T-cell (primary cell): ENCODE data around the gene PLEKHH1. TPM values are rescaled to one million over a fixed set of nuclear protein-coding genes. Genes with fewer than 3 reads are reported as not detected.

Experiments
- ATAC-seq, 4 experiments: fragments of 200-7000 bp in 3 of 4; fragments of 150-1000 bp in 1 of 4; cut with Tn5 transposase; replicated peaks in 1 of 4; 1 replicate in 3 of 4; 2 replicates in 1 of 4; pipeline ENCODE4 v1.10.0; 2021; ENCODE audit warnings: moderate library complexity in 3 of 4, mild to moderate bottlenecking in 2 of 4, moderate number of reproducible peaks in 1 of 4
- CTCF ChIA-PET, 2 donors: fragments of 300-600 bp; sonication (Branson Sonifier 250); formaldehyde crosslinking; loops; one replicate each; lab custom pipeline; 2022; ENCODE audit warnings: antibody characterized with exemption in 2 of 2; lab: Charles Lee
- POLR2A ChIA-PET, 2 donors: fragments of 300-600 bp; sonication (Branson Sonifier 250); formaldehyde crosslinking; loops; one replicate each; lab custom pipeline; 2022; ENCODE audit warnings: antibody characterized with exemption in 2 of 2; lab: Charles Lee
- DNase-seq, 35 experiments: peaks; one replicate each; pipeline versions ENCODE4 v3.0.0 to v3.0.0-alpha.2; 2013 to 2023
- H3K27ac ChIP-seq: one replicate; pipeline ENCODE4 v1.5.1; 2013; ENCODE audit warnings: low read length
- H3K27me3 ChIP-seq, 2 experiments: replicated peaks in 1 of 2; 1 replicate in 1 of 2; 2 replicates in 1 of 2; pipeline versions ENCODE4 v1.6.1 to v1.7.0; 2013; ENCODE audit warnings: low read length in 1 of 2, mixed read lengths in 1 of 2; ENCODE audit not compliant: control insufficient read depth in 2 of 2, insufficient read depth in 2 of 2; ENCODE audit errors: extremely low read depth in 1 of 2
- H3K36me3 ChIP-seq, 2 donors: 1 replicate in 1 of 2; 2 replicates in 1 of 2; pipeline versions ENCODE4 v1.6.1 to v1.7.0; 2013; ENCODE audit warnings: low read length in 1 of 2; ENCODE audit not compliant: control insufficient read depth in 2 of 2, insufficient read depth in 1 of 2; ENCODE audit errors: extremely low read depth in 1 of 2
- H3K4me1 ChIP-seq, 2 experiments: 1 replicate in 1 of 2; 2 replicates in 1 of 2; pipeline versions ENCODE4 v1.6.1 to v1.7.0; 2013; ENCODE audit warnings: low read length in 2 of 2, mixed read lengths in 1 of 2; ENCODE audit not compliant: insufficient read depth in 2 of 2, control insufficient read depth in 1 of 2; ENCODE audit errors: extremely low read depth in 1 of 2
- H3K4me3 ChIP-seq, 2 donors: 1 replicate in 1 of 2; 2 replicates in 1 of 2; pipeline versions ENCODE4 v1.5.1 to v1.7.0; 2013; ENCODE audit warnings: mild to moderate bottlenecking in 2 of 2, low read length in 1 of 2, moderate library complexity in 1 of 2; ENCODE audit not compliant: control insufficient read depth in 1 of 2; ENCODE audit errors: extremely low read depth in 1 of 2
- H3K9me3 ChIP-seq: 2 replicates; pipeline ENCODE4 v1.7.0; 2013
- H3K27ac Mint-ChIP-seq, 2 donors: one replicate each; pipeline ENCODE4 v1.8.0; 2020 to 2021; ENCODE audit warnings: mild to moderate bottlenecking in 2 of 2, mixed read lengths in 2 of 2
- H3K27me3 Mint-ChIP-seq, 2 donors: one replicate each; pipeline ENCODE4 v1.8.0; 2021 to 2022; ENCODE audit warnings: mixed read lengths in 2 of 2
- H3K36me3 Mint-ChIP-seq: one replicate; pipeline ENCODE4 v1.8.0; 2021; ENCODE audit warnings: mixed read lengths
- H3K4me1 Mint-ChIP-seq, 3 donors: one replicate each; pipeline ENCODE4 v1.8.0; 2020 to 2022; ENCODE audit warnings: mixed read lengths in 3 of 3, mild to moderate bottlenecking in 1 of 3
- H3K4me3 Mint-ChIP-seq, 3 donors: one replicate each; pipeline ENCODE4 v1.8.0; 2020 to 2022; ENCODE audit warnings: mild to moderate bottlenecking in 3 of 3, mixed read lengths in 3 of 3, moderate library complexity in 3 of 3
- H3K9me3 Mint-ChIP-seq, 3 donors: one replicate each; pipeline ENCODE4 v1.8.0; 2020 to 2022; ENCODE audit warnings: mixed read lengths in 3 of 3
- WGBS: methylation state at CpG from one replicate; pipeline ENCODE4 v1.1.5; 2013; ENCODE audit warnings: missing lambda C conversion rate; ENCODE audit not compliant: insufficient coverage; 5-methylcytosine and 5-hydroxymethylcytosine counted together
- total RNA-seq, 35 experiments: library from RNA in 6 of 35; stranded (reverse) in 6 of 35; fragments of 120-200 nt in 1 of 35; gene quantifications; one replicate each; pipeline versions ENCODE4 v1.2.1 to v1.2.4 and lab custom pipeline; 2013 to 2026

The PLEKHH1 gene
- total RNA-seq, 5 donors from 2014 or later (not counting 1 experiment from before 2014, with no cell fraction given): 0.20 to 1.0 (median 0.58) TPM

DNA sequence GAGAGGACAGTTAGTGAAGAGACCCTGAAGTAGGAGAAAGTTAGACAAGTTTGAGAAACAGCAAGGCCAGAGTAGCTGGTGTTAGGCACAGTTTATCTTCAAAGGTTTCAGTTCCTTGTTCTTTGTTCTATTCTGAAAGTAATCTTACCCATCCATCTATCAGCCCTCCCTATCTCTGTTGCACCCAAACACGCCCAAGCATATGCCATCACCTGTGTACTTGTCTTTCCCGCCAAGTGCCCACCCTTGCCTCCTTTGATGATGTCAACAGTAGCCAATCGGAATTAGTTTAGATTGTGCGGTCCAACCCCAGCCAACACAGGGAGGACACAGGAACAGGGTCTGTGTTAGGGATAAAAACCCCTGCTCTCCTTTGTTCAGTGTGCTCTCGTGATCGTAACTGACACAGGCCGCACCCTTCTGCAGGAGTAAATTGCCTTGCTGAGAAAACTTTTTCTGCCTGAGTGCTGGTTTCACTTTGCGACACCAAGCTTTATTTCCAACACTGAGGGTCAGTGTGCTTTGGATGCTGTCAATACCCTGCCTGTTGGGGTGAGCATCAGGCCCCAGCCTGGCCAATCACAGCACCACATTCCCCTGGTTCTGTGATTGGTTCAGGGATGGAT is 39.9 kb upstream of the PLEKHH1 start:
- peaks cover 9% of the 10 kb centered on the region for H3K36me3 Mint-ChIP-seq
- no peak for DNase-seq
- Histone ChIP-seq H3K9me3 (no peaks in the 10 kb centered on the region), H3K4me1 (peaks cover 15 to 20% of the 10 kb centered on the region in 2 experiments), H3K36me3 (no peaks in the 10 kb centered on the region), H3K27me3 (no peaks in the 10 kb centered on the region), H3K27ac (no peak overlapping the region), H3K4me3 (no peak overlapping the region)
- peaks cover 1 to 15% (median 7%) of the 10 kb centered on the region in 3 donors for H3K9me3 Mint-ChIP-seq
- ChIA-PET POLR2A (no interaction called here), CTCF (no interaction called here)
- peak overlapping the region; percentile 16 to 74 for H3K27ac Mint-ChIP-seq
- H3K27me3 Mint-ChIP-seq: no peaks in the 10 kb centered on the region
- no peak overlapping the region for H3K4me3 Mint-ChIP-seq
- 96% methylated on average over 5 of the region's 8 CpGs for WGBS
- H3K4me1 Mint-ChIP-seq: peaks cover 39 to 51% (median 49%) of the 10 kb centered on the region in 3 donors
- ATAC-seq: no peak

DNA sequence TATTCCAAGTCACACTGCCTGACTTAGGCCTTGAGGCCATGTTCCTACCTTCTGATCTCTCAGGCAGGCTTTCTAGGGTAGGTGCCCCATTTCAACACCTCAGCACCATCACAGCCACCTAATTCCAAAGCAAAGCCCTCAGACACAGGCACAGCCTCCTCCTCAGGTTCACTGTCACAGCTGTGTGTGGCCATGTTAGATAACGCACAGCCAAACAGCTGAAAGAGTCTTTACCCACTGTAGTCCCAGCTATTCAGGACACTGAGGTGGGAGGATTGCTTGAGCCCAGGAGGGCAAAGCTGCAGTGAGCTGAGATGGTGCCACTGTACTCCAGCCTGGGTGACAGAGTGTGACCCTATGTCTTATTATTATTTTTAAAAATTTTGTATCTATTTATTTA is 37.3 kb upstream of the PLEKHH1 start:
- ChIA-PET CTCF (no interaction called here), POLR2A (no interaction called here)
- Histone ChIP-seq H3K27me3 (no peaks in the 10 kb centered on the region), H3K4me1 (peaks cover 3 to 11% of the 10 kb centered on the region in 2 experiments), H3K36me3 (no peaks in the 10 kb centered on the region), H3K27ac (no peak overlapping the region), H3K9me3 (no peaks in the 10 kb centered on the region), H3K4me3 (no peak overlapping the region)
- no CpG with 5 or more reads among the region's 1 CpG for WGBS
- H3K36me3 Mint-ChIP-seq: peaks cover 12% of the 10 kb centered on the region
- DNase-seq (no peak), ATAC-seq (no peak)
- H3K9me3 Mint-ChIP-seq: peaks cover 1 to 15% (median 7%) of the 10 kb centered on the region in 3 donors
- no peak overlapping the region for H3K27ac Mint-ChIP-seq
- H3K27me3 Mint-ChIP-seq: no peaks in the 10 kb centered on the region
- H3K4me3 Mint-ChIP-seq: no peak overlapping the region
- H3K4me1 Mint-ChIP-seq: peaks cover 17 to 30% (median 29%) of the 10 kb centered on the region in 3 donors

DNA sequence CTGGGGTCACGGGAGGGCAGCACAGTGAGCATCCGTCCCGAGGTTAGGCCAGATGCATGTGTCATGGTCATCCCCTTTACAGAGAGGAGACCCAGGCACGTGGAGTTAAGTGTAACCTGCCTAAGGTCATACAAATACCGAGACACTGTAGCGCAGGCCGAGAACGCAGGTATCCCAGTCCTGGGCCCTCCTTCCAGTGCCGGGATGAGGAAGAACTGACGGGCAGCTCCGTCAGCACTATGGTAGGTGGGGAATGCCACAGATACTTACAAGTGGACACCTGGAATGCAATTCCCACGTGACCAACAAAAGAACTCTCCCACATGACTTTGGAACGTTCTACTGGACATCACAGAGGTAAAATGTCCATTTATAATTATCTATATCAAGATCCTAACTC is 35.9 kb upstream of the PLEKHH1 start:
- no peaks in the 10 kb centered on the region for H3K27me3 Mint-ChIP-seq
- H3K27me3 ChIP-seq: no peaks in the 10 kb centered on the region
- H3K4me1 ChIP-seq: peaks cover 3 to 11% of the 10 kb centered on the region in 2 experiments
- no peak overlapping the region for H3K27ac ChIP-seq
- H3K4me3 ChIP-seq: no peak overlapping the region
- peaks cover 15 to 21% (median 20%) of the 10 kb centered on the region in 3 donors for H3K4me1 Mint-ChIP-seq
- H3K27ac Mint-ChIP-seq: no peak overlapping the region
- ChIA-PET CTCF (interaction anchor here in 1 of 2 donors (0.5 kb wide), 1 partner anchor 203 kb away, joined by 4 read pairs; no protein-coding TSS in a partner anchor), POLR2A (no interaction called here)
- H3K9me3 Mint-ChIP-seq: peaks cover 1 to 15% (median 7%) of the 10 kb centered on the region in 3 donors
- DNase-seq (no peak), ATAC-seq (no peak)
- peaks cover 12% of the 10 kb centered on the region for H3K36me3 Mint-ChIP-seq
- 90% methylated on average over 9 of the region's 13 CpGs for WGBS
- H3K9me3 ChIP-seq: no peaks in the 10 kb centered on the region
- H3K4me3 Mint-ChIP-seq: no peak overlapping the region
- H3K36me3 ChIP-seq: no peaks in the 10 kb centered on the region

DNA sequence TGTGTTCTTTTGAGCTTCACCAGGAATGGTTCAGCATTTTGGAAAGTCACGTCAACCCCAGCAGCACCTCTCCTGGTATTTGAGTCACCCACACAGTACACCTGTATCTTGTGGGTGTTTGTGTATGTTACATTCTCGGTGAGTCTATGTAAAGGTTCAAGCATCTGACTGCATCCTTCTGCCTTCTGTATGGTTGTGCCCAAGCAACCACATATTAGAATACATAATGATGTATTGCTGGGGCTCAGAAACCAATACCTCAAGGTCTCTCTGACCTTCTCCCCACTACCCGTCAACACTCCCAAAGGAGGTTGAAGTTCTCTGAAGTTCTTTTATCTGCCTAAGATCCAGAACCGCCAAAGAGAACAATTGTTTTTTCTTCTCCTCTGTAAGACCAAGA is 35.4 kb upstream of the PLEKHH1 start:
- H3K4me1 Mint-ChIP-seq: peaks cover 15 to 17% (median 17%) of the 10 kb centered on the region in 3 donors
- peaks cover 10% of the 10 kb centered on the region for H3K36me3 Mint-ChIP-seq
- Histone ChIP-seq H3K36me3 (no peaks in the 10 kb centered on the region), H3K27ac (no peak overlapping the region), H3K4me3 (no peak overlapping the region), H3K9me3 (no peaks in the 10 kb centered on the region), H3K27me3 (no peaks in the 10 kb centered on the region), H3K4me1 (peaks cover 3 to 11% of the 10 kb centered on the region in 2 experiments)
- CTCF ChIA-PET: no interaction called here
- DNase-seq (no peak), ATAC-seq (peak in 1 of 4 experiments; percentile 64)
- POLR2A ChIA-PET: no interaction called here
- WGBS: 22% methylated on average over 2 of the region's 4 CpGs
- H3K27ac Mint-ChIP-seq: peak overlapping the region in 1 of 2 donors; percentile 65
- H3K9me3 Mint-ChIP-seq: peaks cover 1 to 13% (median 5%) of the 10 kb centered on the region in 3 donors
- peak overlapping the region in 1 of 3 donors; percentile 27 for H3K4me3 Mint-ChIP-seq
- H3K27me3 Mint-ChIP-seq: no peaks in the 10 kb centered on the region

DNA sequence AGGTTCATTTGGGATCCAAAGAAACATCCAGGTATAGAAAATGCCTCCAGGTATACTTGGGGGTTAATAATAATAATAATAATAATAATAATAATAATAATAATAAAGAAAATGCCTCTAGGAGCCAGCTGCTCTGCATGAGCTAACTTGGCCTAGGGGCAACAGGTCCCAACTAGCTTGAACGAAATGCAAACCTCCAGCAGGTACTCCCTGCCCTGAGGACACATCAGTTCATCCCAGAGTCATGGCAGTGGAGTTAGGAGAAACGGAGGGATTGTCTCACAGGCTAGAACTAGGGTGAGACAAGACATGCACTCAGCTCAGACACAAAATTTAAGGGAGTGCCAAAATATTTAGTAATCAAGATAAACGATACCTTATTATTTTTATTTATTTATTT is 32.1 kb upstream of the PLEKHH1 start:
- Mint-ChIP-seq H3K27ac (no peak overlapping the region), H3K27me3 (no peaks in the 10 kb centered on the region), H3K4me1 (peaks cover 10 to 15% (median 15%) of the 10 kb centered on the region in 3 donors), H3K4me3 (no peak overlapping the region), H3K36me3 (peaks cover 12% of the 10 kb centered on the region), H3K9me3 (no peaks in the 10 kb centered on the region)
- H3K27ac ChIP-seq: no peak overlapping the region
- DNase-seq (no peak), ATAC-seq (no peak)
- H3K4me1 ChIP-seq: peaks cover 3 to 11% of the 10 kb centered on the region in 2 experiments
- H3K27me3 ChIP-seq: no peaks in the 10 kb centered on the region
- H3K4me3 ChIP-seq: no peak overlapping the region
- ChIA-PET CTCF (interaction anchor here in 1 of 2 donors (0.5 kb wide), 1 partner anchor 1141 kb away, joined by 3 read pairs; no protein-coding TSS in a partner anchor), POLR2A (no interaction called here)
- no peaks in the 10 kb centered on the region for H3K9me3 ChIP-seq
- no peaks in the 10 kb centered on the region for H3K36me3 ChIP-seq
- 67% methylated on average over 1 of the region's 3 CpGs for WGBS

DNA sequence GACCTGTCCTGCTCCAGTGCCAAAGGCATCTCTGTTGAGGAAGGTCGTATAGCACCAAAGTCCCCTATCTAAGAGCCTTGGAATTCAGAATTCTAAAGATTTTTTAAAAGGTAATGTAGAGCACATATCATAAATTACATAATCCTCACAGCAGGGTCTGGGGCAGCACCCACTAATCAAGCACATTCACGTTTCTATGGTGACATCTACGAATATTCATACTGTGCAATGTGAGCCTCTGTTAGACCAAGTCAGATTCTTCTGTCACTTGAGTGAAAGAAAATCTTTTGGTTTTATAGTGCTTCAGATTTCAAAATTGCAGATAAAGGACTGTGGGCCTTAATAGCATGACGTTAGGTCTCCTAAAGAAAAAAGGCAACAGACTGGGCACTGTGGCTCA is 31.4 kb upstream of the PLEKHH1 start:
- Mint-ChIP-seq H3K27ac (no peak overlapping the region), H3K27me3 (no peaks in the 10 kb centered on the region), H3K36me3 (peaks cover 16% of the 10 kb centered on the region), H3K4me1 (peaks cover 10 to 15% (median 15%) of the 10 kb centered on the region in 3 donors), H3K4me3 (no peak overlapping the region), H3K9me3 (no peaks in the 10 kb centered on the region)
- 100% methylated on average over 1 of the region's 4 CpGs for WGBS
- Histone ChIP-seq H3K4me3 (no peak overlapping the region), H3K9me3 (no peaks in the 10 kb centered on the region), H3K27me3 (no peaks in the 10 kb centered on the region), H3K27ac (no peak overlapping the region), H3K36me3 (no peaks in the 10 kb centered on the region), H3K4me1 (peaks cover 3 to 11% of the 10 kb centered on the region in 2 experiments)
- ChIA-PET POLR2A (no interaction called here), CTCF (no interaction called here)
- DNase-seq (no peak), ATAC-seq (no peak)
